H1 (cell line): ENCODE data around the gene CHTF18. TPM values are rescaled to one million over a fixed set of nuclear protein-coding genes. Genes with fewer than 3 reads are reported as not detected.

ENCODE experiments used
- CTCF ChIA-PET: fragments of 300-600 bp; sonication (Branson Sonifier 250); formaldehyde crosslinking; loops from one replicate; lab custom pipeline; 2021; ENCODE audit not compliant: partially characterized antibody; lab: Charles Lee
- POLR2A ChIA-PET: fragments of 300-600 bp; sonication (Branson Sonifier 250); formaldehyde crosslinking; loops from one replicate; lab custom pipeline; 2021; ENCODE audit warnings: inconsistent platforms; ENCODE audit not compliant: partially characterized antibody; lab: Charles Lee
- DNase-seq, 2 experiments: peaks; one replicate each; pipeline versions ENCODE4 v3.0.0 to v3.0.0-alpha.2; 2010 to 2022; ENCODE audit warnings: low spot score in 2 of 2, low read depth in 1 of 2, mixed read lengths in 1 of 2
- FAIRE-seq: peaks from 2 replicates; lab custom pipeline; 2011; peaks lifted over from hg19 to GRCh38; lab: Jason Lieb, UNC
- H2AFZ ChIP-seq: 2 replicates; pipeline ENCODE4 v1.8.1; 2012; ENCODE audit warnings: low read length, inconsistent platforms
- H2AK5ac ChIP-seq: 2 replicates; pipeline ENCODE4 v1.6.1; 2013; ENCODE audit warnings: low read depth, low read length
- H2BK120ac ChIP-seq: replicated peaks from 2 replicates; pipeline ENCODE3; 2013; ENCODE audit warnings: low read depth, low read length, inconsistent platforms
- H2BK12ac ChIP-seq: 2 replicates; pipeline ENCODE4 v1.6.1; 2013; ENCODE audit warnings: low read depth, low read length
- H2BK15ac ChIP-seq: 2 replicates; pipeline ENCODE4 v1.6.1; 2013; ENCODE audit warnings: low read length
- H2BK20ac ChIP-seq: 2 replicates; pipeline ENCODE4 v1.6.1; 2013; ENCODE audit warnings: low read length
- H2BK5ac ChIP-seq: 2 replicates; pipeline ENCODE4 v1.6.1; 2013; ENCODE audit warnings: low read depth, low read length
- H3K14ac ChIP-seq: 2 replicates; pipeline ENCODE4 v1.6.1; 2013; ENCODE audit warnings: inconsistent platforms; ENCODE audit not compliant: insufficient read length
- H3K18ac ChIP-seq: 2 replicates; pipeline ENCODE4 v1.6.1; 2013; ENCODE audit warnings: low read length; ENCODE audit errors: extremely low read depth
- H3K23ac ChIP-seq: 2 replicates; pipeline ENCODE4 v1.6.1; 2013; ENCODE audit warnings: inconsistent platforms; ENCODE audit not compliant: insufficient read length
- H3K23me2 ChIP-seq: 2 replicates; pipeline ENCODE4 v1.6.1; 2013; ENCODE audit warnings: low read depth, low read length
- H3K27ac ChIP-seq: 2 replicates; pipeline ENCODE4 v1.6.1; 2011; ENCODE audit warnings: low read depth, low read length, inconsistent platforms
- H3K27me3 ChIP-seq, 4 experiments: replicated peaks in 1 of 4; 1 replicate in 1 of 4; 2 replicates in 3 of 4; pipeline versions ENCODE4 v1.6.1 to v1.8.1; 2011 to 2013; ENCODE audit warnings: low read length in 3 of 4, mild to moderate bottlenecking in 3 of 4, inconsistent platforms in 2 of 4, mixed read lengths in 2 of 4, moderate library complexity in 1 of 4; ENCODE audit not compliant: control insufficient read depth in 3 of 4, insufficient read depth in 3 of 4; ENCODE audit errors: extremely low read depth in 1 of 4
- H3K36me3 ChIP-seq, 4 experiments: 2 replicates each; pipeline versions ENCODE4 v1.6.1 to v1.8.1; 2011 to 2013; ENCODE audit warnings: mild to moderate bottlenecking in 4 of 4, low read length in 3 of 4, moderate library complexity in 2 of 4, control low read depth in 1 of 4, inconsistent platforms in 1 of 4; ENCODE audit not compliant: insufficient read depth in 4 of 4, control insufficient read depth in 2 of 4
- H3K4ac ChIP-seq: replicated peaks from 2 replicates; pipeline ENCODE3; 2013; ENCODE audit warnings: low read length, low read depth, mixed read lengths, inconsistent platforms; ENCODE audit not compliant: insufficient read length
- H3K4me1 ChIP-seq, 4 experiments: replicated peaks in 1 of 4; 1 replicate in 1 of 4; 2 replicates in 3 of 4; pipeline versions ENCODE4 v1.6.1 to v1.8.1; 2011 to 2013; ENCODE audit warnings: low read length in 3 of 4, inconsistent platforms in 2 of 4, mixed read lengths in 1 of 4; ENCODE audit not compliant: insufficient read depth in 4 of 4, control insufficient read depth in 3 of 4
- H3K4me2 ChIP-seq, 2 experiments: 2 replicates each; pipeline versions ENCODE4 v1.6.1 to v1.8.1; 2011 to 2013; ENCODE audit warnings: low read depth in 2 of 2, low read length in 2 of 2, control low read depth in 1 of 2, inconsistent platforms in 1 of 2, mild to moderate bottlenecking in 1 of 2; ENCODE audit not compliant: insufficient read depth in 1 of 2
- H3K4me3 ChIP-seq, 4 experiments: fragments of 200-600, 300-600 bp in 1 of 4; sonication (generic), shearing (Covaris generic), sonication (Bioruptor Twin) in 1 of 4; 2 replicates each; pipeline versions ENCODE4 v1.5.1 to v1.8.1; 2011 to 2016; ENCODE audit warnings: low read length in 4 of 4, low read depth in 3 of 4, control low read depth in 2 of 4, inconsistent platforms in 2 of 4, mild to moderate bottlenecking in 2 of 4, mixed read lengths in 1 of 4, moderate library complexity in 1 of 4; ENCODE audit not compliant: insufficient read depth in 2 of 4; ENCODE audit errors: extremely low read depth in 1 of 4
- H3K56ac ChIP-seq: replicated peaks from 2 replicates; pipeline ENCODE3; 2013; ENCODE audit warnings: low read depth, mild to moderate bottlenecking, mixed read lengths, low read length, inconsistent platforms; ENCODE audit not compliant: insufficient read length
- H3K79me1 ChIP-seq: 2 replicates; pipeline ENCODE4 v1.6.1; 2013; ENCODE audit warnings: low read depth, low read length, control low read depth
- H3K79me2 ChIP-seq, 2 experiments: 2 replicates each; pipeline versions ENCODE4 v1.6.1 to v1.8.1; 2012 to 2013; ENCODE audit warnings: low read length in 2 of 2, mild to moderate bottlenecking in 2 of 2, inconsistent platforms in 1 of 2; ENCODE audit not compliant: insufficient read depth in 2 of 2, control insufficient read depth in 1 of 2
- H3K9ac ChIP-seq, 4 experiments: replicated peaks in 1 of 4; 1 replicate in 1 of 4; 2 replicates in 3 of 4; pipeline versions ENCODE4 v1.6.1 to v1.8.1; 2011 to 2013; ENCODE audit warnings: low read depth in 3 of 4, low read length in 3 of 4, control low read depth in 2 of 4, mild to moderate bottlenecking in 2 of 4, moderate library complexity in 2 of 4, inconsistent platforms in 1 of 4; ENCODE audit errors: extremely low read depth in 1 of 4
- H3K9me3 ChIP-seq, 2 experiments: 2 replicates each; pipeline versions ENCODE4 v1.6.1 to v1.8.1; 2012 to 2013; ENCODE audit warnings: mild to moderate bottlenecking in 2 of 2, moderate library complexity in 2 of 2, control low read depth in 1 of 2, inconsistent platforms in 1 of 2, low read depth in 1 of 2, low read length in 1 of 2, mixed read lengths in 1 of 2; ENCODE audit not compliant: insufficient read depth in 2 of 2
- H4K20me1 ChIP-seq, 2 experiments: replicated peaks in 1 of 2; 2 replicates each; pipeline versions ENCODE3 to v1.8.1; 2011 to 2013; ENCODE audit warnings: inconsistent platforms in 2 of 2, low read length in 2 of 2, mild to moderate bottlenecking in 1 of 2; ENCODE audit not compliant: insufficient read depth in 2 of 2, control insufficient read depth in 1 of 2
- H4K5ac ChIP-seq: 2 replicates; pipeline ENCODE4 v1.6.1; 2013; ENCODE audit warnings: low read length, low read depth, mixed read lengths, inconsistent platforms; ENCODE audit not compliant: insufficient read length
- H4K8ac ChIP-seq: 2 replicates; pipeline ENCODE4 v1.8.0; 2013; ENCODE audit warnings: mild to moderate bottlenecking, moderate library complexity, low read length, inconsistent platforms; ENCODE audit not compliant: insufficient read depth; ENCODE audit errors: extremely low read depth
- H4K91ac ChIP-seq: replicated peaks from 2 replicates; pipeline ENCODE3; 2013; ENCODE audit warnings: low read length, mixed read lengths, inconsistent platforms; ENCODE audit not compliant: insufficient read length
- EGR1 ChIP-seq: IDR thresholded peaks from 2 replicates; pipeline ENCODE4 v1.6.1; 2011; ENCODE audit warnings: low read depth, low read length, borderline replicate concordance
- RFX5 ChIP-seq: IDR thresholded peaks from 2 replicates; pipeline ENCODE4 v1.6.1; 2011; ENCODE audit warnings: low read depth, low read length, improper control_type of control experiment, borderline replicate concordance
- SIN3A ChIP-seq, 2 experiments: IDR thresholded peaks in 1 of 2; conservative IDR thresholded peaks in 1 of 2; 2 replicates each; pipeline ENCODE4 v1.6.1; 2011 to 2012; ENCODE audit warnings: low read length in 2 of 2, improper control_type of control experiment in 1 of 2, low read depth in 1 of 2, mild to moderate bottlenecking in 1 of 2
- SP1 ChIP-seq: IDR thresholded peaks from 2 replicates; pipeline ENCODE4 v1.6.1; 2011; ENCODE audit warnings: low read depth, low read length
- SP4 ChIP-seq: IDR thresholded peaks from 2 replicates; pipeline ENCODE4 v1.6.1; 2012; ENCODE audit warnings: low read length, inconsistent platforms
- SUZ12 ChIP-seq: fragments of 200-600 bp; sonication (generic); IDR thresholded peaks from 2 replicates; pipeline ENCODE4 v1.6.1; 2012; ENCODE audit warnings: mild to moderate bottlenecking, inconsistent platforms, low read length, moderate library complexity, mixed read lengths
- TAF7 ChIP-seq: optimal IDR thresholded peaks from 2 replicates; pipeline ENCODE3; 2011; ENCODE audit warnings: low read depth, mild to moderate bottlenecking, inconsistent platforms, low read length, moderate library complexity, borderline replicate concordance
- ZNF274 ChIP-seq: IDR thresholded peaks from 2 replicates; pipeline ENCODE4 v1.7.0; 2012; ENCODE audit warnings: low read length, borderline replicate concordance; ENCODE audit errors: extremely low read depth
- WGBS, 2 experiments: shearing (Covaris generic) in 1 of 2; methylation state at CpG; one replicate each; pipeline versions ENCODE4 v1.1.6 to v1.1.7; 2013 to 2015; ENCODE audit warnings: low lambda C conversion rate in 2 of 2, mixed read lengths in 2 of 2, inconsistent platforms in 1 of 2, low coverage in 1 of 2, missing lambda C conversion rate in 1 of 2; ENCODE audit not compliant: insufficient replicate concordance in 2 of 2, insufficient coverage in 1 of 2, insufficient read length in 1 of 2; ENCODE audit errors: extremely low coverage in 1 of 2, missing lambda C conversion rate in 1 of 2; 5-methylcytosine and 5-hydroxymethylcytosine counted together
- polyA plus RNA-seq, 7 experiments: library from polyadenylated mRNA; depleted of rRNA in 3 of 7; stranded (reverse) in 5 of 7; unstranded in 2 of 7; fragments of >200 nt in 5 of 7; fragments of 200-250 nt in 2 of 7; gene quantifications; 1 replicate in 5 of 7; 2 replicates in 1 of 7; 4 replicates in 1 of 7; pipeline versions ENCODE4 v1.2.1 to v1.2.3, GENCODE V29; 2011 to 2013; ENCODE audit warnings: missing spikeins in 2 of 7, mixed read lengths in 2 of 7
- total RNA-seq: library from RNA; stranded (reverse); fragmentation: NEBNext Ultra II Directional; extraction: Animal tissue kit (Norgen Biotek cat#: 25700); gene quantifications from 2 replicates; pipeline ENCODE4 v1.2.1, GENCODE V29; 2021
- TF ChIP-seq, protein P1 (sequence below): IDR thresholded peaks from 2 replicates; pipeline ENCODE4 v1.6.1; 2011; ENCODE audit warnings: low read length, improper control_type of control experiment
- TF ChIP-seq, protein P2 (sequence below), 3 experiments: IDR thresholded peaks; 1 replicate in 2 of 3; 2 replicates in 1 of 3; pipeline versions ENCODE4 v1.5.1 to v1.6.1; 2011; ENCODE audit warnings: low read length in 3 of 3, mild to moderate bottlenecking in 3 of 3, inconsistent platforms in 2 of 3, low read depth in 1 of 3, moderate library complexity in 1 of 3; ENCODE audit not compliant: insufficient read depth in 1 of 3; ENCODE audit errors: control extremely low read depth in 1 of 3

Gene CHTF18
- total and polyA plus RNA-seq, 2 of the 8 experiments (the other 6 are each of a cell fraction or from before 2014, with no cell fraction given): 75.3 to 104 TPM

DNA sequence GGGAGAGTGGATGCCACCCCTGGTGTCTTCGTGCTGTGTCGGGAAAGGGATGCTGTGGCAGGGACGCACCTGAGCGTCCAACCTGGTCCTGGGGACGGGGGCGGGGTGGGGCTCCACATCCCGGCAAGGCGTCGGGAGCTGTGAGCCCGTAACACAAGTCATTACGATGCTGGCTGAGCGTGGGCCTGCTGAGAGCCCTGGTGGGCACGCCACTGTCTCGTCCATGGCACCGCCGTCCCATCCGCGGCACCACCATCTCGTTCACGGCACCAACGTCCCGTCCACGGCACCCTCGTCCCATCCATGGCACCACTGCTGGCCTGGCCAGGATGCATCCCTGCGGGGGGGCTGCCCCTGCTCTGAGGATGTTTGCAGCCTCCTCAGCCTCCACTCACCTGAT, 36.2 kb downstream of the CHTF18 start:
- Histone ChIP-seq H3K4me1 (peaks cover 0 to 14% (median 0%) of the 10 kb centered on the region in 4 experiments; a peak in 2 of 7 replicates), H4K5ac (no peak overlapping the region), H3K18ac (peak overlapping the region; percentile 32; the same call in 1 of the 2 replicates), H3K4me2 (no peak overlapping the region), H2BK15ac (no peak overlapping the region), H2BK20ac (no peak overlapping the region), H3K79me1 (no peaks in the 10 kb centered on the region), H2AFZ (no peak overlapping the region), H3K56ac (no peak overlapping the region), H4K8ac (no peak overlapping the region), H2BK5ac (no peak overlapping the region), H3K23ac (no peak overlapping the region), H3K4ac (no peak overlapping the region), H3K9me3 (peaks cover 0 to 24% of the 10 kb centered on the region in 2 experiments; a peak in 1 of 4 replicates), H2BK12ac (no peak overlapping the region), H2BK120ac (no peak overlapping the region), H3K27me3 (no peaks in the 10 kb centered on the region), H3K9ac (no peak overlapping the region), H3K36me3 (no peaks in the 10 kb centered on the region), H3K14ac (no peak overlapping the region), H3K4me3 (no peak overlapping the region), H3K27ac (no peak overlapping the region), H4K20me1 (peaks cover 0 to 3% of the 10 kb centered on the region in 2 experiments), H4K91ac (no peak overlapping the region), H2AK5ac (no peak overlapping the region), H3K23me2 (no peaks in the 10 kb centered on the region), H3K79me2 (no peaks in the 10 kb centered on the region)
- CTCF ChIA-PET: no interaction called here
- DNase-seq: no peak
- POLR2A ChIA-PET: no interaction called here
- WGBS, 2 experiments: 85% methylated on average over 22 of the region's 25 CpGs; no CpG with 5 or more reads in 1 of the 2 experiments
- no peak for FAIRE-seq
- no peak for TF ChIP-seq SP4
- TF ChIP-seq ZNF274: no peak
- no peak for TF ChIP-seq RFX5
- no peak for TF ChIP-seq EGR1
- no peak for TF ChIP-seq TAF7
- TF ChIP-seq, protein P1, sequence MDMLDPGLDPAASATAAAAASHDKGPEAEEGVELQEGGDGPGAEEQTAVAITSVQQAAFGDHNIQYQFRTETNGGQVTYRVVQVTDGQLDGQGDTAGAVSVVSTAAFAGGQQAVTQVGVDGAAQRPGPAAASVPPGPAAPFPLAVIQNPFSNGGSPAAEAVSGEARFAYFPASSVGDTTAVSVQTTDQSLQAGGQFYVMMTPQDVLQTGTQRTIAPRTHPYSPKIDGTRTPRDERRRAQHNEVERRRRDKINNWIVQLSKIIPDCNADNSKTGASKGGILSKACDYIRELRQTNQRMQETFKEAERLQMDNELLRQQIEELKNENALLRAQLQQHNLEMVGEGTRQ: no peak
- TF ChIP-seq SP1: no peak
- TF ChIP-seq, protein P2, sequence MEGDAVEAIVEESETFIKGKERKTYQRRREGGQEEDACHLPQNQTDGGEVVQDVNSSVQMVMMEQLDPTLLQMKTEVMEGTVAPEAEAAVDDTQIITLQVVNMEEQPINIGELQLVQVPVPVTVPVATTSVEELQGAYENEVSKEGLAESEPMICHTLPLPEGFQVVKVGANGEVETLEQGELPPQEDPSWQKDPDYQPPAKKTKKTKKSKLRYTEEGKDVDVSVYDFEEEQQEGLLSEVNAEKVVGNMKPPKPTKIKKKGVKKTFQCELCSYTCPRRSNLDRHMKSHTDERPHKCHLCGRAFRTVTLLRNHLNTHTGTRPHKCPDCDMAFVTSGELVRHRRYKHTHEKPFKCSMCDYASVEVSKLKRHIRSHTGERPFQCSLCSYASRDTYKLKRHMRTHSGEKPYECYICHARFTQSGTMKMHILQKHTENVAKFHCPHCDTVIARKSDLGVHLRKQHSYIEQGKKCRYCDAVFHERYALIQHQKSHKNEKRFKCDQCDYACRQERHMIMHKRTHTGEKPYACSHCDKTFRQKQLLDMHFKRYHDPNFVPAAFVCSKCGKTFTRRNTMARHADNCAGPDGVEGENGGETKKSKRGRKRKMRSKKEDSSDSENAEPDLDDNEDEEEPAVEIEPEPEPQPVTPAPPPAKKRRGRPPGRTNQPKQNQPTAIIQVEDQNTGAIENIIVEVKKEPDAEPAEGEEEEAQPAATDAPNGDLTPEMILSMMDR (IDR thresholded peaks at IDR 0.05; ENCODE audit: control extremely low read depth in 1 of 3, insufficient read depth in 1 of 3, low read depth in 1 of 3, low read length in 3 of 3): no peak
- no peak for TF ChIP-seq SUZ12
- TF ChIP-seq SIN3A (conservative IDR thresholded peaks at IDR 0.05 in 1 of 2, IDR thresholded peaks at IDR 0.05 in 1 of 2; ENCODE audit: low read depth in 1 of 2, low read length in 2 of 2): no peak
